Activated effector memory CD4-positive, alpha-beta T cell treated with anti-CD3 and anti-CD28 coated beads, Interleukin-2, amount 50 U/mL, for 16 hours (primary cell): ENCODE results near the gene MMP11.

ENCODE experiments used
- DNase-seq: peaks from one replicate; pipeline ENCODE4 v3.0.0-alpha.2; 2020

MMP11 gene

DNA sequence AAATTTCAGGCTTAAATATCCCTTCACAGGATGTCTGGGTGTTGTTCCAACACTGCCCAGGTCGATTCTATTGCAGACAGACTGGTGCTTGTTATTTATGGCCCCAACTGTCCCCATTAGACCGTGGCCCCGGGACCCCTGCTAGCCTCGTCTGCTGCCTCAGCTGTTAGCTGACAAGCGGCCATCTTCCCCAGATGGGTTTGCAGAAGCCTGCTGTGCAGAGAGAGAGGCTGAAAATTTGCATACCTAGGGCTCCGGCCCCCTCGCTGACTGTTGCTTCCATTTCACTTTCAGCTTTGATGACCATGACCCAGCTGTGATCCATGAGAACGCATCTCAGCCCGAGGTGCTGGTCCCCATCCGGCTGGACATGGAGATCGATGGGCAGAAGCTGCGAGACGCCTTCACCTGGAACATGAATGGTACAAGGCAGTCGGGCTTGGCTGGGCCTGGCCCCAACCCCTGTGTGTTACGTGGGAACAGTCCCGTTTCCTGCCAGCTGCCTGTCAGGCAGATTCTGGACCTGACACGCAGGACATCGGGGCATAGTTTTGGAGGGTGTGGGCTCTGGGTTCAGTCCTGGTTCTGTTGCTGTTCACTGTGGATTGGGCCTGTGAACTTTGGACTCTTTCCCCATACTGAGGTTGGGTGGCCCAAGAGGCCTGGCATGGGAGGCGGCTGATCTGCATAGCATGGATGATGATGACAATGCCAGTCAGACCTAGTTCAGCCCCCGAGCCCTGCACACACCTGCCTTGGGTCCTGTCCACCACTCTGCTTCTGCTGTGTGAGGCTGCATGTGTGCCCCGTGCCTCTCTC is 30.6 kb downstream of the MMP11 start:
- no peak for DNase-seq

DNA sequence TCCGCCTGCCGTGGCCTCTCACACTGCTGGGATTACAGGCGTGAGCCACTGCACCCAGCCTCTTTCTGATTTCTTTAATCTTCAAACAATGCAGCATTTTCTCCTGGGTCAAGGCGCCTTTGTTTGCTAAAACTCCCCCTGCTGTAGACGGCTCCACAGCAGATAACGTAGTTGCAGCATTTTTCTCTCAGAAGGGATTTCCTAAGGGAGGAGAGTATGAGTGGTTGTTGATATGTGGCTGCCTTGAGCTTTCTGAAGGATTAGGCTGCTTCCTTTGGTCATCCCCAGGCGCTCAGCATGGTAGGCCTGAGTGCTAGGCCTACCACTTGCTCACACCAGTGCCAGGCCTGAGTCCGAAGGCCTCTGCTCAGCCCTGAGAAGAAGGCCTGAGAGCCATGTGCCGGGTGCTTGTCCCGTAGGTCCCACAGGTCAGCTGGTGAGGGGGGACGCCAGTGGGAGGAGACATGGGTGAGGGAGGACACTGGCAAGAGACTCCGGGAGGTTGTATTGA is 32.2 kb downstream of the MMP11 start:
- no peak for DNase-seq

DNA sequence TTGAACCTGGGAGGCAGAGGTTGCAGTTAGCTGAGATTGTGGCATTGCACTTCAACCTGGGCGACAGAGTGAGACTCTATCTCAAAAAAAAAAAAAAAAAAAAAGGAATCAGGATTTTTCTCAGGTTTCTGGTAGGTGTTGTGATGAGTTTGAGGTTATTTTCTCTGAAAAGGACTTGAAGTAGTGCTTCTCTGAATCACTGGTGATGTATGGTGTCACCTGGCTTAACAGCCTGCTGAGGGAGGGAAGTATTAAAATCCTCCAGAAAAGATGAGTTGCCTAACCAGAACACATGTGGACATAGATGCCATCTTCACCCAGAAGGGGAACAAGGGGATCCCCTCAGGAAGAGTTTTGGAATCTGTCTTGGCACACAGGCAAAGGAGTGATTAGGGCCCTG is 34.2 kb downstream of the MMP11 start:
- no peak for DNase-seq

DNA sequence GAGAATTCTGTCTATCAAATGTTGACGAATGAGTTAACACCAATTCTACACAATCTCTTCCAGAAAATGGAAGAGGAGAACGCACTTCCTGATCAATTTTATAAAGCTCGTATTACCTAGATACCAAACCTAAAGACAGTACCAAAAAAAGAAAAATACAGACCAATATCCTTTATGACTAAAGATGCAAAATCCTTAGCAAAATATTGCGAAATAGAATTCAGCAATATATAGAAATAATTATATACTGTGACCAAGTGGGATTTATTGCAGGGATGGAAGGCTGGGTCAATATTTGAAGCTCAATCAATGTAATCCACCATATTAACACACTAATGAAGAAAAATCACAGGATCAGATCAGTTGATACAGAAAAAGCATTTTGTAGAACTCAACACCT is 39.7 kb downstream of the MMP11 start:
- DNase-seq: no peak

DNA sequence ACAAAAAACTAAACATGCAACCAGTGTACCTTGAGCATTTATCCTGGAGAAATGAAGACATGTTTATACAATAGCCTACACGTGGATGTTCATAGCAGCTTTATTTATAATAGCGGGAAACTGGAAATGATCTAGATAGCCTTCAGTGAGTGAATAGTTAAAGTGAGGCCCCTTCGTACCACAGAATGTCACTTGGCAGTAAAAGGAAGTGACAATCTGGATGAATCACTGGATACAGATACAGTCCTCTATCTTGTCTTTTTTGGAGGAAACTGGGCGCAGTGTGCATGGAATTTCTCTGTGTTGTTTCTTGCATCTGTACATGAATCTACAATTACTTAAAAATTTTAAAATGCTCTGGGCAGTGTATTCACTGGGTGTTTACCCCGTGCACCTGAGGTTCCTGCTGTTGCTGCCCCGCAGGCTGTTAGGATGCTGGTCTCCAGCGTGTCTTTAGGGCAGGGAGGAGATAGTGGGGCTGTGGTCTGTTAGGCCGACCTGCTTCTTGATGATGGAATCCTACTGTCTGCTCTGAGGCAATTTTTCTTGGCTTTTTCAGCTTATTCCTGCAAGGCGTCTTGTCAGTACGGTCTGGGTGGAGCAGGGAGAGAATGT is 43.0 kb downstream of the MMP11 start:
- no peak for DNase-seq

DNA sequence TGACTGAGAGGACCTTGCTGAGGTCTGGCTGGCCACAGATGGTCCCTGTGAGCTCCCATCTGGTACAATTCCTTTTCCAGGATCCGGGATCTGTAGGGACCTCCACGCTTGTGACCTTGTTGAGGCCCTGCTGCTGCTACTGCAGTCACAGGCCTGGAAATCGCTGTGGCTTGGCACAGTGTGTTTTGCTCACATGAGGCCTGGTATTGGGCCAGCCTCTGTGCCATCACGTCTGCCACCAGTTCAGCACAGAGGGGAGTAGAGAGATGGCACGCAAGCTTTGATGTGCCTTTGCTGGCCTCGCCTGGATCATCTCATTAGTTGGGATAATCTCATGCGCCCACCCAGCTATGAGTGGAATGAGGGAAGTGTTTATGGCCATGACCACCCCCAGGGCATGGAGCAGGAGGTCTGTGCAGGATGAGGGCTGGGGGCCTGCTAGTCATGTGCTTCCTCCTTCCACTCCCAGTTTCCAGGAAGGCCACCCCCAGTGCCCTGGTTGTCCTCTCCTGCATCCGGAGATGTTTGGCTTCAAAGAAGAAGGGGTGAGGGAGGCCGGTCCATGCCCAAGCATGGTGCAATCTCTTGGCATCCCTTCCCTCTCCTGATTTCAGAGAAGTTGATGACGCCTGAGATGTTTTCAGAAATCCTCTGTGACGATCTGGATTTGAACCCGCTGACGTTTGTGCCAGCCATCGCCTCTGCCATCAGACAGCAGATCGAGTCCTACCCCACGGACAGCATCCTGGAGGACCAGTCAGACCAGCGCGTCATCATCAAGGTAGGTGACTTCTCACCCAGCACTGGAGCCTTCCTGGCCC is 43.7 kb downstream of the MMP11 start:
- DNase-seq: no peak

DNA sequence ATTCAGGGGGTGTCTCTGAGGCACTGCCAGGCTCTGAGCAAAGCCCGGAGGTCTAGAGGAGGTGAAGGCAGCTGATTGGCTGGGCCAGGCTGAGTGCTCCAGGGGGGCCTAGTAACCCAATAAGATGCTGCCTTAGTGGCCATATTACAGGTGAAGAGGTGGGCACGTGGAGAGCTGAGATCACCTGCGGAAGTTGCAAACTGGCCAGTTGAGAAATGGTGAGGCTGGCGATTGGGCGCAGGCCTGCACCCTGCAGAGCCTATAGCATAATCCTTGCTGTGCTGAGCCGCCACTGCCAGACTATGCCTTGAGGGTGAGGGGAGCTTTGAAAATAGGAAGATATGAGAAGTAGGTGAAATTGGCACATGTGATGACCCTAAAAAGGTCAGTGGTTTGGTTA is 44.5 kb downstream of the MMP11 start:
- no peak for DNase-seq

DNA sequence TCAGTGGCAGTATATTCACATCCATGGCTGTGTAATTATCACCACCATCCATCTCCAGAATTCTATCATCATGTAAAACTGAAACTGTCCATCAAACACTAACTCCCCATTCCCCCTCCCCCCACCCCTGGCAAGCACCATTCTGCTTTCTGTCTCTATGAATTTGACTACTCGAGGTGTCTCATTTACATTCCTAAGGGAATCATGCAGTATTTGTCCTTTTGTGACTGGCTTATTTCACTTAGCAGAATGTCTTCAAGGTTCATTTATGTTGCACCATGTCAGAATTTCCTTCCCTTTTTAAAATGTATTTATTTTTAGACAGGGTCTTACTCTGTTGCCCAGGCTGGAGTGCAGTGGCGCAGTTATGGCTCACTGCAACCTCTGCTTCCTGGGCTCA is 45.9 kb downstream of the MMP11 start:
- no peak for DNase-seq

DNA sequence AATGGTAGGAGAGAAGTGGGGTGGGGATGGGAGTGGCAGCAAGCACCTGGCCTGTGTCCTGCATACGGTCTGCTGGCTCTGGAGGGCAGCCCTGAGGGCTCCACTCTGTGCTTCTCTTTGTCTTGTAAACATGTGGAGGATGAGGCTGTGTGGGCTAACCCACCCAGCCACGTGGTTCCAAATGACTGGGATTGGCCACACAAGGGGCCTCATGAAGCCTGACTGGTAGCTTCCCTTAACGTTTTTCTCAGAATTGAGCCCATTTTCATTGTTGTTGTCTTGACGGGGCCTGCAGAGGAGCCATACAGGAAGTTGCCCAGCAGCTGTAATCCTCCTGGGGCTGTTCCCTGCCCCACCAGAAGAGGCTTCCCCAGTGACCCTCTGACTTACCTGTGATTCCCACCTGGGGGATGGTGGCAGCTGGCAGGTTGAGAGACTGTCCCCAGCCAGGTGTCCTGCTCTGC is 48.1 kb downstream of the MMP11 start:
- DNase-seq: no peak

DNA sequence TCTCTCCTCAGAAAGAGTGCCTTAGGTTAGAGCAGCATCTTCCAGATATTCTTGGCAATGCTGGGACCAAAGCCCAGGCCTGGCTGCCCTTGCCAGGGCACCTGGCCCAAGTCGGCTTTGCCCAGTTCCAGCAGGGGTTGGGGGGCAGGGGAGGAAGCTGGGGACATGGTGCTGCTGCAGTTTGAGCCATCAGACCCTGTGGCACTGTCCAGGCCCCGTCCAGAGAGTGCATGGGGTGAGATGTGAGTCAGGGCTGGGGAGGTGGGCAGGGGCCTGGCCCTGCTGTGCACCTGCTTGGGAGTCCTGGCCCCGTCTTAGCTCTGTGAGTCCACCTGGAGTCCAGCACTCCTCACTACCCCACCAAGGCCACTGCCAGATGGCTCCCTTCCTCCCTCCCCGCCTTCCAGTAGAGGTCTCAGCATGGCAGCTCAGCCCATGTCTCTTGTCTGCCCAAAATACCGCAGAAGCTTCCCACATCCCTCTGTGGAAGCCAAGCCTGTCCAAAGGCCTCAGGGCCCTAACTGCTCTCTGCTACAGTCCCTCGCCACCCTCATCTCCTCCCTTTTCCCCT is 49.5 kb downstream of the MMP11 start:
- DNase-seq: no peak

DNA sequence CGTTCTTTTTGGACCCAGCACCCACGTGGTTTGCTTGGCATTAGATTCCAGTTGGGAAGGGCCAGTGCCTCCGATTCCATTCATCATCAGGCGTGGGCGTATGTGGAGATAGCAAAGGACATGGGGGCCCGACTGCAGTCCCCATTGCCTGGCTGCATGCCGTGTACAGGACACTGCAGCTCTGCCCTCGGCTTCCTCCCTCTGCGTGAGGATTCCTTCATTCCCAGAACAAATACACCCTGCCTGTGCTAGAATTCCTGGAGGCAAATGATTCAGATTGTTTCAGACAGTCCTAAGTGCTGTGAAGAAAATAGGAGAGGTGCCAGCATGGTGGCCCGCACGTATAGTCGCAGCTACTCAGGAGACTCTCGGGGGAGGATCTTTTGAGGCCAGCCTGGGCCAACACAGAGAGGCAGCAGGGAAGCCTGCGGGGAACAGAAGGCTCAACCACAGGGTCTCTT is 50.7 kb downstream of the MMP11 start:
- peak; percentile 56 for DNase-seq

DNA sequence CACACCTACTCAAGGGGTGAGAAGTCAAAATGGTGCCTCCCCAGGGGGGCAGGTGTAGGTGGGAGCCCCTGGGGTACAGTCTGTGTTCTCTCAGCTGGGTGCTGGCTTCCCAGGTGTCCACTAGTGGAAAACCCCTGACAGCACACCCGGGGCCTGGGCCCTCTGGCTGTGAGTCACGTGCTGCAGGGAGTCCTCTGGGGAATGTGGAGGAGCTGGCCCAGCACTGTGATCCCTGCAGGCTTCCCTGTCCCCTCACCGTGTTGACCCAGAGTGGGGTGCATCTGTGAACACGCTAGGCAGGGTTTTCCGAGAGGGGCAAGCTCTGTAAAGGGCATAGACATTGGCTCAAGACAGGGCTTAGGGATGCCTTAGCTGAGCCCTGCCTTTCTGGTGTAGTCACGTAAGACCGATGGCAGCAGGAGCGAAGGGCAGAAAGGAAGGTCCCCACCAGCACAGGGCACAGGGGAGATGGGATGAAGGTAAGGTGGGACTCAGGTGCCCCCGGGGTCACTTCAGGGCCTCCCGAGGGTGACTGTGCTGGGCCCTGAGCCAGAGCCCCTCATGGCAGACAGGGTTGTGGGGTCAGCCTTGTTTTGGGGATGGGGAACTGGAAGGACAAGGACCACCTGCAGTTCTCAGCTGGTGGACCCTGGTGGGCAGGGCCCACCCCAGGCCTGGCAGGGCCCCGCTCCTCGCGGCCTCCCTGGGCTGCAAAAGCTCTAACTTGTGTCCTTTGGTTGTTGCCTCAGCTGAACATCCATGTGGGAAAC is 52.0 kb downstream of the MMP11 start:
- peak; percentile 46 for DNase-seq

DNA sequence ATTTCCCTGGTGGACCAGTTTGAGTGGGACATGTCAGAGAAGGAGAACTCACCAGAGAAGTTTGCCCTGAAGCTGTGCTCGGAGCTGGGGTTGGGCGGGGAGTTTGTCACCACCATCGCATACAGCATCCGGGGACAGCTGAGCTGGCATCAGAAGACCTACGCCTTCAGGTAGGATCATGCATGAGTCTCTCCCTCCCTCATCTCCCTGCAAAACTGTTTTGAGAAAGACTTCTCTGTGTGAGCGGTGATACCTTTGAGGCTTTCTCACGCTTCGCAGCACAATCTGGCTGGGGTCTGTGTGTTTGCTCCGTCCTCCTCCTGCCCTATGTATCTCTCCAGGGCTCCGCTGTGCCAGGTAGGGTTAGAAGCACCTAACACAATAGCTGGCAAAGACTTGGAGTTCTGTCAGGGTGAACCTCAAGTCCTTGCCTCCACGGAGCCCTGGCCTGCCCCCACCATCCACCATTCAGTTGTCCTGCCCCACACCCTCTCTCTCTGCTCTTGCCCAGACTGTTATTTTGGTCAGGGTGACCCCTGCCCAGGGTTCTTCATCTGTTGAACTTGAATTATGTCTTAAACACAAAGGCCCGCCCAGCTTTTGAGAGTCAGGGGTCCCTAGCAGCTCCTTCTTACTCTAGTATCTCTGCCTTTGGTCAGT is 52.7 kb downstream of the MMP11 start:
- peak; percentile 38 for DNase-seq

DNA sequence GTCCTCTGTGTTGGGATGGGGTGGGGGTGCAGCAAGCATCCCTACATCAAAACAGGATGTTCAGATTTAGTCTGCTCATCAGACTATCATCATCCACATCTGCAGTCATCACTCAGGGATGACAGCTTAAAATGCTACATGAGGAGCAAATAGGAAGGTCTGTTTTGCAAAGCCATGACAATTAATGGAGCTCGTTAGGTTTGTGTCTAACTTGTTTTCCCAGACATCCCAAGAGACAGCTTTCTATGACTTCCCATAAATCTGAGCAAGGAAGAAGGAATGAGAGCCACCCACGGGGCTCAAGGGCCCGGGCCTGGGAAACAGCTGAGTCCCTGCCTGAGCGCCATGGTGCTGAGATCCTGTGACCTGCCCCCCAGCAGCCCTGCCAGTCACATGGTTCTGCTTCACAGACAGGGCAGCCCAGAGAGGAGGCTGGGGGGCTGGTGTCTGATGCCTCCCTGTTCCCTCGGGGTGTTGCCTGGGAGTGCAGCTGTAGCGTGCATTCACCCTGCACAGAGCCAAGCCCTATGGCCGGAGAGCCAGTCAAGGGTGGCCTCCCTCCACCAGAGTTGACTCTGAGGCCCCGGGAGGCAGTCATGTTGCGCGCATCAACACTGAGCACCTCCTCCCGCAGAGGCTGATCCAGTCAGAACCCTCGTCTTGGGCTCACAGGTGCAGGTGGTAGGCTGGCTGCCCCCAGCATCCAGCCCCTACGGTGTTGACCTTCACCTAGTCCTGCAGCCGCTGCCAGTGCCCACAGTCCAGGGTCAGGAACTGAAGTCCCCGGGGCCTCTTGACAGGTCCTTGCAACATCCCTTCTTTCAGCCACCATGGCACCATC is 54.1 kb downstream of the MMP11 start:
- peak; percentile 54 for DNase-seq

DNA sequence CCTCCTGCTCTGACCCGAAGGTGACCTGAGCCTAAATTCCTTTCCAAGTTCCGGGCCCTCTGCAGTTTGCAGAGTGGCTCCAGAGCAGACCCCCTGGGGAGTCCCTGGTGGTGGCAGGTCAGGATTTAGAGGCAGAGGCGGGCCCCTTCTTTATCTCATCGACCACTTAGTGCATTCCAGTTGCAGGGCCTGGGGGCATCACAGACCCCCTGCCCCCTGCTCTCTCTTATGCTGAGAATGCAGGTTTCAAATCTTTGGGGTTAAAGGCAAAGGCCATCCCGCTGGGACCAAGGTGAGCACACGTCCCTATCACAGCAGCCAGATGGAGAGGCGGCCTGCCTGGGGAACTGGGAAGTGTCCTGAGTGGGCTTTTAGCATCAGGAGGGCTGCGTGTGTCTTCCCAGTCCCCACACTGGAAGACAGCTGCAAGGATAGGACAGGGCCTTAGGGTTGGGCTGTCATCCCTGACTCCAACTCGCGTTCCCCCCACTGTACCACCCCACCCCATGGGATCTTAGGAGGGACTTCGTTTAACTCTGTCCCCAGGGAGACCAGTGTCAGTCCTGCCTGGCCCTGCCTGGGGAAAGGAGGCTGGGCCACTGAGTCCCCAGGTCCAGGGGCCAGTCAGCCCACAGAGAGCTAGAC is 54.8 kb downstream of the MMP11 start:
- peak; percentile 53 for DNase-seq

DNA sequence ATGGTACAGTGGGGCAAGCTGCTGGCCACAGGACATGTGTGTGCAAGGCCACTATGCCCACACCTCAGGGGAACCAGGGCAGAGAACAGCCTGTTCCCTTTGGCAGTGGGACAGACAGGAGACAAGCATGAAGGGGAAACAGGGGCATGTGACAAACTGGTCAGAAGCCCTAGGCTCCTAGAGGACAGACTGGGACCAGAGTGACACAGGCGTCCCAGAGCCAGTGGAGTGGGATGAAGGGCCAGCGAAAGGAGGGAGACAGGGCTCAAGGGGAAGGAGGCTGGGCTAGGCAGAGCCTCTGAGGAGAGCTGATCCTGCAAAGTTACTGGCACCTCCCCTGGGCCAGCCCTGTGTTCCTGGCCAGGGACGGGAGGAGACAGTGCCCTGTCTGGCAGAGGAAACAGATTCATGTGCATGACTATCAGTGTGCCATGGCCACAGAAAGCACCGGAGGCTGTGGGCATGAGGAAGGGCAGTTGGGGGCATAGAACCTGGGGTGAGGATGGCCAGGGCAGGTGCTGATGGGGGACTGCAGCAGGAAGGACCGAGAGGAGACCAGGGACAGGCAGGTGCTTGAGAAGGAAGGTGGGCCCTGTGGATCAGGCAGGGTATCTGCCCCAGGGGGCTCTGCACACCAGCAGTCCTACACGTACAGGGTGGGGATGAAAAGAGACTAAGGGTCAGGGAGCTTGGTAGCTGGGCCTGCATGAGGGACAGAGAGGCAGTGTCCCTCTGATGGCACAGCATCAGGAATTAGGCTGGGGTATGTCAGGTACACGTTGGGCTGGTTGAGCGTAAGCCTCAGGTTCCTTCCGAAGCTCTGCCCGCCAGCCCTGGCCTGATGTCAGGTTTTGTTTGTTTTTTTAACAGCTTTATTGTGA is 56.4 kb downstream of the MMP11 start:
- peak; percentile 50 for DNase-seq

DNA sequence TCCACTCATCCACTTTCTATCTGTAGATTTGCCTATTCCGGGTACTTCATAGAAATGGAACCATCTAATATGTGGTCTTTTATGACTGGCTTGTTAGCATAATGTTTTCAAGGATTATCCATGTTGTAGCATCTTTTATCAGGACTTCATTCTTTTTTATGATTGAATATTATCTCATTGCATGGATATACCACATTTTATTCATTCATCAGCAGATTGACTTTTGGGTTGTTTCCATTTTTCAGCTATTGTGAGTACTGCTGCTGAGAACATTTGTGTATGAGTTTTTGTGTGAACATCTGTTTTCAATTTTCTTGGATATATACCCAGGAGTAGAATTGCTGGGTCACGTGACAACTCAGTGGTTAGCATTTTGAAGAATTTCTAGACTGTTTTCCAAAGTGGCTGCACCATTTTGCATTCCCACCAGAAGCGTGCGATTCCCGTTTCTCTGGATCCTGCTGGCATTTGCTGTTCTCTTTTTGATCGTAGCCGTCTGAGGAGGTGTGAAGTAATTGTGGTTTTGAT is 57.3 kb downstream of the MMP11 start:
- no peak for DNase-seq

DNA sequence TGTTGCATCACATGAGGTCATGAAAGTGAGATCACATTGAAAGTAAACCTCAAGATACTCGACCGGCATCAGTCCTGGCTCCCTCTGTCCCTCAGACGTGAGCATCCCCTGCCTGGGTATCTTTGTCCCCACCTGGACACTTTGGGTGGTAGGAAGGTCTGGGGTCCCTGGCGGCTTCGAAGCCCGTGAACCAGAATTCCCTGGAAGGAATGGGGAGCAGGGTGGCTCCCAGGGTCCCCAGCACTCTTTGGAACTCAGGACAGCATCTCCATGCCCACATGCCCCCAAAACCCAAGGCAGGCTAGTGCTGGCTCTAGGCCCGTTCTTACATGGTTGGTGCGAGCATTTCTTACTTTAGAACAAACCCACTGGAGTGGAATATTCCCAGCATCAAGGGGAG is 58.6 kb downstream of the MMP11 start:
- DNase-seq: peak; percentile 38

DNA sequence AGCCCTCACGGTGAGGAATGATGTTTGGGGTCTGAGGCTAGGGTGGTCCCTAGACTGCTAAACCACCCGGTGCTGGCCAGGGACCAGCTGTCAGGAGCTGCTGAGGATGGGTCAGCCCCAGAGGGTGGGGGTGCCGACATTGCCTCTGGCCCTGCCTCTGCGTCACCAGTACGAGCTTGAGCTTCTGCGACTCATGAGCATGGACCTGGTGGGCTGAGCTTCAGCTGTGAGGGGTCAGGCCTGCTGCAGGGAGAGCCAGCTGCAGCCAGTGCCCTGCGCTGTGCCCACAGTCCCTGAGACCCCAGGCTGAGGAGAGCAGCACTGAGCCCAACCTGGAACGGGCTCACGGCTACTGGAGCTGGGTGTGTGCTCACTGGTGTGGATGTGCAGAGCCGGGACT is 59.1 kb downstream of the MMP11 start:
- peak; percentile 42 for DNase-seq
